Ishikawa (cell line): Measurements from ENCODE around the gene KLHL35.

ENCODE experiments used
- EGR1 ChIP-seq: IDR thresholded peaks from 2 replicates; pipeline ENCODE4 v1.6.1; 2012
- EP300 ChIP-seq: IDR thresholded peaks from 2 replicates; pipeline ENCODE4 v1.6.1; 2012; ENCODE audit warnings: borderline replicate concordance
- FOXM1 ChIP-seq: IDR thresholded peaks from 2 replicates; pipeline ENCODE4 v1.6.1; 2012; ENCODE audit warnings: low read depth, borderline replicate concordance
- MAX ChIP-seq: IDR thresholded peaks from 2 replicates; pipeline ENCODE4 v1.6.1; 2012
- NFIC ChIP-seq: IDR thresholded peaks from 2 replicates; pipeline ENCODE4 v1.6.1; 2012
- RAD21 ChIP-seq: IDR thresholded peaks from 2 replicates; pipeline ENCODE4 v1.6.1; 2012; ENCODE audit warnings: low read depth
- TAF1 ChIP-seq: IDR thresholded peaks from 2 replicates; pipeline ENCODE4 v1.6.1; 2012; ENCODE audit warnings: low read depth, mild to moderate bottlenecking
- TF ChIP-seq, protein P1 (sequence below): IDR thresholded peaks from 2 replicates; pipeline ENCODE4 v1.6.1; 2012; ENCODE audit warnings: low read depth, mild to moderate bottlenecking

GRCh38 chr11:75463106-75463774 lies 30.2 kb upstream of the KLHL35 start:
- TF ChIP-seq, protein P1, sequence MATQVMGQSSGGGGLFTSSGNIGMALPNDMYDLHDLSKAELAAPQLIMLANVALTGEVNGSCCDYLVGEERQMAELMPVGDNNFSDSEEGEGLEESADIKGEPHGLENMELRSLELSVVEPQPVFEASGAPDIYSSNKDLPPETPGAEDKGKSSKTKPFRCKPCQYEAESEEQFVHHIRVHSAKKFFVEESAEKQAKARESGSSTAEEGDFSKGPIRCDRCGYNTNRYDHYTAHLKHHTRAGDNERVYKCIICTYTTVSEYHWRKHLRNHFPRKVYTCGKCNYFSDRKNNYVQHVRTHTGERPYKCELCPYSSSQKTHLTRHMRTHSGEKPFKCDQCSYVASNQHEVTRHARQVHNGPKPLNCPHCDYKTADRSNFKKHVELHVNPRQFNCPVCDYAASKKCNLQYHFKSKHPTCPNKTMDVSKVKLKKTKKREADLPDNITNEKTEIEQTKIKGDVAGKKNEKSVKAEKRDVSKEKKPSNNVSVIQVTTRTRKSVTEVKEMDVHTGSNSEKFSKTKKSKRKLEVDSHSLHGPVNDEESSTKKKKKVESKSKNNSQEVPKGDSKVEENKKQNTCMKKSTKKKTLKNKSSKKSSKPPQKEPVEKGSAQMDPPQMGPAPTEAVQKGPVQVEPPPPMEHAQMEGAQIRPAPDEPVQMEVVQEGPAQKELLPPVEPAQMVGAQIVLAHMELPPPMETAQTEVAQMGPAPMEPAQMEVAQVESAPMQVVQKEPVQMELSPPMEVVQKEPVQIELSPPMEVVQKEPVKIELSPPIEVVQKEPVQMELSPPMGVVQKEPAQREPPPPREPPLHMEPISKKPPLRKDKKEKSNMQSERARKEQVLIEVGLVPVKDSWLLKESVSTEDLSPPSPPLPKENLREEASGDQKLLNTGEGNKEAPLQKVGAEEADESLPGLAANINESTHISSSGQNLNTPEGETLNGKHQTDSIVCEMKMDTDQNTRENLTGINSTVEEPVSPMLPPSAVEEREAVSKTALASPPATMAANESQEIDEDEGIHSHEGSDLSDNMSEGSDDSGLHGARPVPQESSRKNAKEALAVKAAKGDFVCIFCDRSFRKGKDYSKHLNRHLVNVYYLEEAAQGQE: no peak
- TF ChIP-seq RAD21 (no peak), EP300 (no peak), MAX (no peak), TAF1 (no peak), NFIC (no peak), EGR1 (no peak), FOXM1 (no peak)
